IPS DF 19.7 (cell line): ENCODE data around the gene UNC13D.

Source experiments
- DNase-seq: peaks from one replicate; pipeline ENCODE4 v3.0.0-alpha.2; 2013; ENCODE audit warnings: low read depth, low spot score

UNC13D gene

DNA sequence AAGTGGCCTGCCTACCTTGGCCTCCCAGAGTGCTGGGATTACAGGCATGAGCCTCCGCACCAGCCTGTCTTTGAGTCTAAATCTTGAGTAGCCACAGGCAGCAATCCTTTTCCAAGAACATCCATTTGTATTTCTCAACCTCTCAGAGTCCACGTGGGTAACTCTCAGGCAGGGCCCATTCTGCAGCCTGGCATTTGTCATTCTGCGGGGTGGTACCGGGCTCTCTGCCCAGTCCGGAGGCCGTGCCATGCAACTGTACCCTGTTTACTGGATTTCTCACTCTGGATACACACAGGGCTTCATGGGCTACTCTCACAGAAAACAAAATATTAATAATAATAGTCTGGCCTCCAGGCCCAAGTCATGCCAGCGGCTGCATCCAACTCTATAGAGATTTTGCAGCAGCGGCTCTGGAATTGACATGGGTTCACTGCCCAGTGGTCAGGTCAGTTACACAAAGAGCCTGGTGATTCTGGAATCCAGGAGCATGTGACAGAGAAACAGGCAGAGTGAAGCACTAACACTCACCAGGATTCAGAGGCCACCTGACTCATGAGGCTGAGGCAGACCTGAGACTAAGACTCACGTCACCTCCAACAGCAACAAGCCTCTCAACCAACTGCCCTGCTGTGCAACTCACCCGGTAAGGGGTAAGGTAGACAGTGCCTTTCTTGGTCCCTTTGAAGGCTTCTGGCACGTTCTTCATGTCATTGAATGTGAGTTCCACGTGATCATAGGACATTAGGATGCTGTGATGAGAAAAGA lies 6.9 kb upstream of the UNC13D start:
- DNase-seq: no peak

DNA sequence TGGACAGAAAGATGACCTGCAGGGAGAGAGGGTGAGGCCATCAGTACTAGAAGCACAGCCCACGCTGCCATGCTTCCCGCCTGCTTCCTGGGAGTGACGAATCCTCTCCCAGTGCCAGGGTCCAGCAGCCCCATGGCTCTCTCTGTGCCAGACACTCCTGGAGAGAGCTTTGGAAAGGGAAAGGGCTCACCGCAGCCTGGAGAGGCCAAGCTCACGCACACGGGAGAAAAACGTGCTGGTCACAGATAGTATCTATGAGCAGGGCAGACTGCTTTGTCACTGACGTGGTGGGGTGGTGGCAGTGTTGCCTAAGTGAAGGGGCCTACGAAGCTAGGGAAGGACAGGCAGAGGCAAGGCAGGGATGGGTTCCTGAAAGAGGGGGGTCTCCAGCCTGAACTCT lies 5.5 kb upstream of the UNC13D start:
- no peak for DNase-seq

- DNase-seq: no peak
These were observed 5.1 kb upstream of the UNC13D start for GRCh38 chr17:75849279-75849646.

DNA sequence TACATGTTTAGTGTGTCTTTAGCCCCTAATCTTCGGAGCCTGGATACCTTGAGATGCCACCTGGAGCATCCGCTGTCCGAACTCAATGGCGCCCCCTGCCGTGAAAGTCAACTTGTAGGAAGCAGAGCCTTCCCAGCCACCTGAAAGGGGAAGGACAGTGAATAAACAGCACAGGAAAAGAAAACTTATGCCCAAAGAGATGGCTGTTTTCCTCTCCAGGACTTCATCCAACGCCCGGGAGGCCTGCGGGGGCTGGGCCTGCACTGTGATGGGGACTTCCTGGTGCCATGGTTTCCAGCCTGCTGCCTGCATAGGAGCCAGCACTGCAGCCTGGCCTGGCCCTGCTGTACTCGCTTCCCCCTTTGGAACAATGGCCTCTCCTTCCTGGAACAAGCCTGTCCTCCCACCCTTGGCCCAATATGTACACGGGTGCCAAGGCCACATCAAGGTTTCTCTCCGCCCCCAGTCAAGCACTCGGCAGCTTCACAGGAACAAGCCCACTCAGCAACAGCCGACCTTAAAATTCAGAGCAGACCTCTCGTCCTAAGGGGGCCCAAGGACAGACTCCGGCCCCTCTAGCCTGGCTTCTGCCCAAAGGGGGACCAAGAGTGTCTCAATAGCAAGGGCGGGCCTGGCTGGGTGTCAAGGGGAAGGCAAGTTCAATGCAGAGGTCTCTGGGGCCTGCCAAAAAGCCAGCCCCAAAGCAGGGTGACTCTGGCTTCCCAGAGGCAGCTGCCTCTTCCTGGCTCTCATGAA lies 4.5 kb upstream of the UNC13D start:
- DNase-seq: no peak

GRCh38 chr17:75847614-75848522 lies 3.7 kb upstream of the UNC13D start:
- DNase-seq: no peak

DNA sequence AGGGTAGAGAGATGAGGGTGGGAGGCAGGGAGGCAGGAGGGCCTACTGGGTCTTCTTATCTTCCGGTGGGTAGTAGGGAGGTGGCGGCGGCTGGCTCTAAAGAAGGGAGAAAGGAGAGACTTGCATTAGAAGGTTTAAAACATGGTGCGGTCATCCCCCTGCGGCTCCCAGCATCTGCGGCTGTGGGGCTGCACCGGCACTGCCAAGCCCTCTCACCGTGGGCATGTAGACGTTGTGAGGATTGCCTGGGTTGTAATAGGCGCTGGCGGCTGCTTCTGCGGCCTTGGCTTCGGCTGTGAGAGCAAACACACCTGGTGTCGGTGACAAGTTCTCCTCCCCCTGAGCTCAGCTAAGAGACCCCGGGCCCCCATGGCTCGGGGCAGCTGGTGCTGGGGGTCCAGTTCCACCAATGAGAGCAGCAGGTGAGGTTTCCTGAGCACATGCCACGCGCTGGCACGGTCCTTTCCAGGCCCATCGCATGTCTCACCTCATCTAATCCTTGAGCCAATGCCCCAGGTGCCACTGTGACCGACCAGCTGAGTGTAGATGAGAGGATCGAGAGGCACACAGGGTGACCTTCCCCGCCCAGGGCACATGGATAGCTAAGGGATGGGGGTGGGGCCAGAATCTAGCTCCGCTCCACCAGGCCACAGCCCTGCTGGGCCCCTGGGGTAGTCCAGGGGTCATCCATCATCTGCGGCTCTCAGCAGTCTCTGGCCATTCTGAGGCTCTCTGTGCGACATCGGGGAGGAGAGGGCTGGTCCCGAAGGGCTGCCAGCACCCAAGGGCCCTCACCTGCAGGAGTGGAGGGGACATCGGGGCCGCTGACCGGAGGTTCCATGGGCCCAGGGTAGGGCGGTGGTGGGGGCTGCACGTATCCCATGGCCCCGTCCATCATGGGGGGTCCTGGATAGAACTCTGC lies 2.7 kb upstream of the UNC13D start:
- DNase-seq: no peak

GRCh38 chr17:75845933-75846691 lies 1.9 kb upstream of the UNC13D start:
- no peak for DNase-seq

DNA sequence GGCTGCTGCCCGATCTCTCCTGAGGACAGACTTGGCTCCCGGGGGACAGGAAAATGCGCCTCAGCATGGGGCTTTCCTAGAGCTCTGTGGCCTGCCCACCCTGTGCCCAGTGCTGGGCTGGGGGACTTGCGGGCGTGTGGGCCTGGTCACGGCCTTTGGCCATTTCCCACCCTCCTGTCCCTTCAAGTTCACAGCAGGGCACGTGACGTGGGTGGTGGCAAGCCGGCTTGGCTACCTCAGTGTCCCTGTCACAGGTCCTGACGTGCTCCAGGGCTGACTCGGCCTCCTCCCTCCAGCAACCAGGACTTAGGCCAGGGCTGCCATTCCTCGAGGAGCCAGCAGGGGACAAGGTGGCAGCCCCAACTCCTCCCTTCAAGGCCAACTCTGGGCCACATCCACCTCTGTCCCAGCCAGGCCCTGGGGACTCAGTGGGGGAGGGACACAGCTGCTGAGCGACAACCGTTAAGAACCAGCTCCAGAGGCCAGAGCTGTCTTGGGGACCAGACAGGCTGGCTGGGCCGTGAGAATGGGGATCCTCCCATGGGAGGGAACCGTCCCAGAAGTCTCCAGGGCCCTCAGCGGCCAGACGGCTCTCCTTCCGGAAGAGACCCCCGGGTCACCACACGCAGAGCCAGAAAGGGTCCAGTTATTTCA lies 981 bp upstream of the UNC13D start:
- peak; percentile 78 for DNase-seq

GRCh38 chr17:75844530-75845057 lies 390 bp upstream of the UNC13D start:
- no peak for DNase-seq

- no peak for DNase-seq
These were observed 1.1 kb downstream of the UNC13D start for GRCh38 chr17:75842963-75843576.

GRCh38 chr17:75842411-75842810 lies 1.8 kb downstream of the UNC13D start:
- DNase-seq: no peak

GRCh38 chr17:75840799-75841164 lies 3.4 kb downstream of the UNC13D start:
- no peak for DNase-seq

DNA sequence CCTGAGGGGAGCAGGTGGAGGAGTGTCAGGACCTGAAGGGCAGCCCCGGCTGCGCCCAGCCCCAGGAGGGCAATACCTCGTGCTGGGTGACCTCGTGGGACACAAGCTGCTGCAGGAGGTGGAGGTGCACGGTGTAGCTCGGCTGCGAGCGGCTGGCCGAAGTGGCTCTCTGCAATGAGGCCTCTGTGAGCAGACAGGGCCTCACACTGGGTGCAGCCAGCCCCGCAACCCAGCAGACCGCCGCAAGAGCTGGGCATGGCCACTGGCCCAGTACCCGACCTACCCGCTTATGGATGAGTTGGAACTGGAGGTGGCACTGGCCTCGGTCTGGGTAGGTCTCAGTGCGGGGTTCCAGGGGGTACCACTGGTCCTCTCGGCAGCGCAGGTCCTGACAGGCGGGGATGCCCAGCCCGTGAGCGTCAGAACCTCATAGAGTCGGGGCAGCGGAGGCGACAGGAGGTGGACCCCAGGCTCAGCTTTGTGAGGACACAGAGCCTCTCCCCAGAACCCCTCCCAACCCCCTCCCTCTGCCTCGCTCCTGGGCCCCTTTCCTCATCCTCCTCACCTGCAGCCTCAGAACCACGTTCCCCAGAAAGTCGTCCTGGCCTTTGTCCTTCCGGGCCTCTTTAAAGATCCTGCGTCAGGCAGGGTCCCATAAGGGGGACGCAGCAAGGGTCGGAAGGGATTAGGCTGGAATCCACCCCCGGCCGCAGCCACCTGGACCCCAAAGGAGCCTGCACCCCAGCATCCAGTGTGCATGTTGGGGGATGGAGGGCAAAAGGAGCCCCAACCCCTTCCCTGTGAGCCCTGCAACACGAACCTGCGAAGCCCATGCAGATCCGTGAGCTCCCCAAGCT lies 4.0 kb downstream of the UNC13D start:
- no peak for DNase-seq

GRCh38 chr17:75838410-75838809 lies 5.8 kb downstream of the UNC13D start:
- no peak for DNase-seq

DNA sequence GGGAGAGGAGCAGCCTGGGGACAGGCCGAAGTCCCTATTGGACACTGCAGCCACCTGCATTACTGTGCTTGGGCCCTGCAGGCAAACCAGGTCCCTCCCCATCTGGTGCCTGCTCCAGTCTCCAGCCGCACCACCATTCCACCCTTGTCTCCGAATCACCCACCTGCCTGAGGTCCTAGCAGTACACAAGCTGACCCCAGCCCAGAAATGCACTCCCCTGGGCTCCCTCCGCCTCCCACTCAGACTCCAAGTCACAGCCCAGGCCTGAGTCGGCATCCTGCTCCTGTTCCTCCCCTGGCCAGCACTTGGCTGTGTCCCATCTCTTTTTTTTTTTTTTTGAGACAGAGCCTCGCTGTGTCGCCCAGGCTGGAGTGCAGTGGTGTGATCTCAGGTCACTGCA lies 6.3 kb downstream of the UNC13D start:
- no peak for DNase-seq

DNA sequence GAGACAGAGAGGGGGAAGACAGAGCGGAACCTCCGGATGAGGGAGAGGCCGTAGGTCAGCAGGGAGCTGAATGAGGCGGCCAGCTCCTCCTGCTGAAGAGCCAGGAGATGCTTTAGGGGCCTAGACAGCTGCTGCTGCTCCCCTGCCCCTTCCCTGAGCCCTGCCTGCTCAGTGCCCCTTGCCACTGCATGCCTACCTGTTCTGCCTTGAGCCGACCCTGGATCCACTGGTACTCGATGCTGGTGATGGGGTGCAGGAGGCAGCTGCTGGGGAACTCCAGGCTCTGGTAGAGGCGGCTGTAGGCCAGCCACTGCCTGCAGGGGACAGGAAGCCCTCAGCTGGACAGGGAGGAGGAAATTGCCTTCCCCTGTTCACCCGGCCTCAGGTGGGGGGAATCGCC lies 7.6 kb downstream of the UNC13D start:
- no peak for DNase-seq

DNA sequence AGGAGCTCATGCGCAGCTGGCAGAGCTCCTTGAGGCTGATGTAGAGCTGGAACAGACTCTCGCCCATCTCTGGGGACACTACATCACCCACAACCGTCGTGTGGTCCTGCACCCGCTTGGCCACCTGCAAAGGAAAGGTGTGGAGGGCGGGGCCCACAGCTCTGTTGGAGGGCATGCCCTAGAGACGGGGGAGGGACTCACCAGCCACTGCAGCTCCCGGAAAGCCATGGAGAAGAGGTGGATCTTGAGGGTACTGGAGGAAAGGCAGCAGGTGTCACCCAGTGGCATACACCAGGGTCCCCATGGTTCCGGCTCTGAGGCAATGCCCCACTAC lies 8.6 kb downstream of the UNC13D start:
- no peak for DNase-seq

GRCh38 chr17:75834928-75835653 lies 9.1 kb downstream of the UNC13D start:
- no peak for DNase-seq
